NCI-H2196 (cell line): Measurements from ENCODE around the gene PLAGL2.
"Not testable (repeated sequence)": the region's sequence is repeated elsewhere in the genome, so short reads cannot be mapped to it uniquely, and the experiment has no call there.

Source experiments
- DNase-seq: peaks from one replicate; lab custom pipeline; 2025; ENCODE audit not compliant: unreplicated experiment; lab: John Stamatoyannopoulos, UW

Gene PLAGL2

DNA sequence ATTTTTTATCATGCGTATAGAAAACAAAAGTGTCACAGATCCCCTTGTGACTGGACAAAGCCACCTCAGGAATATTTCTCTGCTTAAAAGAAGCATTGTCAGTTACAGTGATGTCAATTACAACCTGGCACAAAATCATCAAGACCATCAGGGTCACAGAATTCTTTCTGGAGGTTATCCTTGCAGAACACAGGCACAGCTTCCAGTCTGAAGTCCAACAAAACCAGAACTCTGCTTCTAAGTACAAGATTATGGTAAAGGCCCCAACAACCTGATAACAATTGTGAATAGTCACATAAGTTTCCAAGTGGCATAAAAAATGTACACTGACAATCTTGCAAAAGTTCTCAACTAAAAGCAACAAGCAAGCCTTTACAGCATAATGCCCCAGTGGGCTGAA, 21.0 kb downstream of the PLAGL2 start:
- DNase-seq = no peak

GRCh38 chr20:32184961-32185603, 22.5 kb downstream of the PLAGL2 start:
- DNase-seq = no peak

DNA sequence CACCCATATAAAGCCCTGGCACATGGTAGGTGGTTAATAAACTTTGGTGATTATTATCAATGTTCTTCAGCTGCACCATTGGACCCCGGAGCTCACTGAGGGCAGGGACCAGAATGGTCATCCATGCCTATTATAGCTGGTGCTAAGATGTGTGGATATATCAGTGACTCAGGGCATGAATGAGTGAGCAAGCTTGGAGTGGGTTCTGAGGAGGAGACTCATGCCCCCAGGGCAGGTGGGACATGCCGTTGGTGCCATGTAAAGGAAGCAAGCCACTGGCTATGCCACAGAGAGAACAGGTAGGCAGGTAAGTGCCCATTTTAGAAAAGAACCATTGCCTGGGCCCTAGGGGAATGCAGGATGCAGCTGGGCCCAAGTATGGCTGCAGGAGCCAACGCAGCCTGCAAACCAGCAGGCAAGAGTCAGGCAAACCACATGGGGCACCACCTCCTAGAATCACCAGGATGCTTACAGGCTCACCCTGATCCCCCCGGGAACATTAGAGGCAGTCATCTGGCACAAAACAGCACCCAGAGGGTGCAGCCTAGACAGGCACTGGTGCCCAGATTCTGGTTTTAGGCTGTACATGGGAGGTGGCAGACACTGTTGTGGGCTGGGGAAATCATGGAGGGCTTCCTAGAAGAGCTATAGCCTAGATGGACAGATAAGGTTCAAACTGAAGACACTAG, 23.5 kb downstream of the PLAGL2 start:
- DNase-seq = no peak

DNA sequence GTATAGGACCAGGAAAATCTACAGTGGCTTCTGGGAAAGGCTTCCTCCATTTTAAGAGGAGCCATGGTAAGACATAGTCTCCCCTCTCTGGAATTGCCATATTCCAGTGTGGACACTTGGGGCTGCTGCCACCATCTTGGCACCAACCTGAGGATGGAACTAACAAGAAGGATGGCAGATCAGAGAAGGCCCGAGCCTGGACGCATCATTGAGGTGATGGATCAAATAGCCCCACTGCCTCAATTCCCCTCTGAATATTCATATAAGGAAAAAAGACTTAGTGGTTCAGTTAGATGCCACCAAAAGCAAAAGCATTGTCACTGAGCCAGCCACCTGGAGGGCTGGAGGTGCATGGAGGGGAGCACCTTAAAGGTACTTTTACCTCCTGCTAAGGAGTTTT, 25.9 kb downstream of the PLAGL2 start:
- DNase-seq = no peak

DNA sequence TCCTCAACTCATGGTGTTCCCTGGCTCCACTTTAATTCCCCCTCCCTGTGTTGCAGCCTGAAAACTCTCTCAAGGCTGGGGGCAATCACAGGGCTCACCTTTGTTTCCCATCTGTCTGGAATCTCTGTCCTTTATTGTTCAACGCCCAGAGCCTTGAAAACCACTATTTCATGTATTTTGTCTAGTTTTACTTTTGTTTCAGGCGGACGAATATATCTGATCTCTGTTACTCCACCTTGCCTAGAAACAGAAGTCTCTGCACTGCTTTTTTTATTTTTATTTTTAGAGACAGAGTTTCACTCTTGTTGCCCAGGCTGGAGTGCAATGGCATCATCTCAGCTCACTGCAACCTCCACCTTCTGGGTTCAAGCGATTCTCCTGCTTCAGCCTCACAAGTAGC, 27.6 kb downstream of the PLAGL2 start:
- DNase-seq = no peak

DNA sequence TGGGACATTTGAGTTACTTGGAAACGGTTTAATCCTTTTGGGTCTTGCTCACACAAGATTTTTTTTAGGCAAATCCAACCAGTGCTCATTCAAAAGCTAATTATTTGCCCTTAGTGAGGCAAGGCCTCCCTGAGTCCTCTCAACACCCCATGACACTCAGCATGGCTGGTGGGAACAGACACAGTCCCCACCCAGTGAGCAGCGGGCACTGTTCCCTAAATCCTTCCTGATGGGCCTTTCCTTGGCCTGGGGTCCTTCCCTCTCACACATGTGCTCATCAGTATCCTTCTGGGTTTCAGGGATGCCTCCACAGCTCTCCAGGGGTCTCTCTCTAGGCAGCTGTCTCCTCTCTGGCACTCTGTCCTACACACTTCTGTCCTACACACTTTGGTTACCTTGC, 28.0 kb downstream of the PLAGL2 start:
- DNase-seq = no peak

DNA sequence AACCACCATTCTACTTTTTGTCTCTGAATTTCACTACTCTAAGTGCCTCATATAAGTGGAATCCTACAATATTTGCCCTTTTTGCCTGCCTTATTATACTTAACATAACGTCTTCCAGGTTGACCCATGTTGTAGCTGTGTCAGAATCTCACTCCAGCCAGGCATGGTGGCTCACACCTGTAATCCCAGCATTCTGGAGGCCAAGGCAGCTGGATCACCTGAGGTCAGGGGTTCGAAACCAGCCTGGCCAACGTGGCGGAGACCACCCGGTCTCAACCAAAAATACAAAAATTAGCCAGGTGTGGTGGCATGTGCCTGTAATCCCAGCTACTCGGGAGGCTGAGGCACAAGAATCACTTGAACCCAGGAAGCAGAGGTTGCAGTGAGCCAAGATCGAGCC, 29.8 kb downstream of the PLAGL2 start:
- not testable (repeated sequence) for DNase-seq

GRCh38 chr20:32168184-32168910, 39.2 kb downstream of the PLAGL2 start:
- peak; percentile 29 for DNase-seq

- DNase-seq = no peak
These were observed 40.0 kb downstream of the PLAGL2 start for GRCh38 chr20:32167552-32167951.

GRCh38 chr20:32165836-32166545, 41.6 kb downstream of the PLAGL2 start:
- DNase-seq = no peak

DNA sequence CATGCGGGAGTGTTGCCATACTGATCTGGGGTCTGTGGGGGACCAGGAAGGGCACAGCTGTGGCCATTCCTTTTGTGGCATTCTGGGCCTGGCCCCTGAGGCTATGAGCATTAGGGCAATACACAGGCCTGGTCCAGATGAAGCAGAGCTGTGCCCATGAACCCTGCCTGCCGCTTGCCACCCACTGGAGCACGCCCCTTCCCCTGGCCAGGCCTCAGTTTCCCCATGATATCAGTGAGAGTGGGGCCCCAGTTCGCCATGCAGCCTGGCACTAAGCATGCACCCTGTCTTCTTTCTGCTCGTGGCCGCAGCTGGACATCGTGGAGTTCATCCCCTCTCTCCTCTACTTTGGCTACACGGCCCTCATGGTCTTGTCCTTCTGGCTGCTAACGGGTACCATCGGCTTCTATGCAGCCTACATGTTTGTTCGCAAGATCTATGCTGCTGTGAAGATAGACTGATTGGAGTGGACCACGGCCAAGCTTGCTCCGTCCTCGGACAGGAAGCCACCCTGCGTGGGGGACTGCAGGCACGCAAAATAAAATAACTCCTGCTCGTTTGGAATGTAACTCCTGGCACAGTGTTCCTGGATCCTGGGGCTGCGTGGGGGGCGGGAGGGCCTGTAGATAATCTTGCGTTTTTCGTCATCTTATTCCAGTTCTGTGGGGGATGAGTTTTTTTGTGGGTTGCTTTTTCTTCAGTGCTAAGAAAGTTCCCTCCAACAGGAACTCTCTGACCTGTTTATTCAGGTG, 42.4 kb downstream of the PLAGL2 start:
- no peak for DNase-seq

- DNase-seq = no peak
These were observed 43.6 kb downstream of the PLAGL2 start for GRCh38 chr20:32163951-32164350.

DNA sequence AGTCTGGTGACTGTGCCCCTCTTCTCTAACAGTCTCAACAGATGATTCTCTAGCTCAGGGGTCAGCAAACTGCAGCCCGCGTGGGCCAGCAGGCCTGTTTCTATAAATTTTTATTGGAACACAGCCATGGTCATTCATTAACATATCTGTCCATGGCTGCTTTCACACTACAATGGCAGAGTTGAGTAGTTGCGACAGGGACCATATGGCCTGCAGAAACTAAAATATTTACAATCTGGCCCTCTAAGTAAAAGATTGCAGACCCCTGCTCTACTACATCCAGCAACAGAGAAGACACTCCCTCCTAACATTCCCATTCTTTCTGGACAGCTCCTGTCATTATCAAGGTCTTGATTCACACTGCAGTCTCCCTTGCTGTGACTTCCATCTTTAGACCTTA, 45.2 kb downstream of the PLAGL2 start:
- DNase-seq = no peak

DNA sequence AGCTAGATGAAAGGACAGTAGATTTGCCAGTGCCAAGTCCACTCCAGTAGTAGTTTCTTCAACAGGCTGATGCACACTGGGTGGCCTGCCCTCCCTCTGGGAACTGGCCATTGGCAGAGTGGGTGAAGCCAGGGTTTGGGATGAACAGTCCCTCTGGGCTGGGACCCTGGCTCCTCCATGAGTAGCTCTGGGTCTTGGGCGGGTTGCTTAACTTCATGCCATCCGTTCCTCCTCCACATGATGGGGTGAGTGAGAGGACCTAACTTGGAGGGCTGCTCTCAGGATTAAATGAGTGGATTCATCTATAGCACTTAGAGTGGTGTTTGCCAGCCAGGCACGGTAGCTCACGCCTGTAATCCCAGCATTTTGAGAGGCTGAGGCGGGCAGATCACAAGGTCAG, 47.2 kb downstream of the PLAGL2 start:
- DNase-seq = no peak

DNA sequence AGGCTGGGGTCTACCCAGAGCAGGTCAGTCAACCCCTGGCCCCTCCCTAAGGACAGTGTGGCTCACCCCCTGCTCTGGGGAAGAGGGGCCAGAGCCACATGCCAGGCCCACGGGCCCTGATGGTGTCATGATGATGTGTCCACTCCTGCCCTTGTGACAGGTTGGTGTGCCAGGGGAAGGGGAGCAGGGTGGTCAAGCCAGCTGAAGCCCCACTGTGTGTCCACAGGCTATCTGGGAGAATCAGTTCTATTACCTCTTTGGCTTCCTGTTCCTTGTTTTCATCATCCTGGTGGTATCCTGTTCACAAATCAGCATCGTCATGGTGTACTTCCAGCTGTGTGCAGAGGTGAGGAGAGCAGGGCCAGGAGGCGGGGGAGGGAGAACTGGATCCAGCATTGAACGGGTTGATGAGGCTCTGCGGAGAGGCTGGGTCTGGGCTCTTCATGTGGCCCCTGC, 47.7 kb downstream of the PLAGL2 start:
- DNase-seq = no peak

DNA sequence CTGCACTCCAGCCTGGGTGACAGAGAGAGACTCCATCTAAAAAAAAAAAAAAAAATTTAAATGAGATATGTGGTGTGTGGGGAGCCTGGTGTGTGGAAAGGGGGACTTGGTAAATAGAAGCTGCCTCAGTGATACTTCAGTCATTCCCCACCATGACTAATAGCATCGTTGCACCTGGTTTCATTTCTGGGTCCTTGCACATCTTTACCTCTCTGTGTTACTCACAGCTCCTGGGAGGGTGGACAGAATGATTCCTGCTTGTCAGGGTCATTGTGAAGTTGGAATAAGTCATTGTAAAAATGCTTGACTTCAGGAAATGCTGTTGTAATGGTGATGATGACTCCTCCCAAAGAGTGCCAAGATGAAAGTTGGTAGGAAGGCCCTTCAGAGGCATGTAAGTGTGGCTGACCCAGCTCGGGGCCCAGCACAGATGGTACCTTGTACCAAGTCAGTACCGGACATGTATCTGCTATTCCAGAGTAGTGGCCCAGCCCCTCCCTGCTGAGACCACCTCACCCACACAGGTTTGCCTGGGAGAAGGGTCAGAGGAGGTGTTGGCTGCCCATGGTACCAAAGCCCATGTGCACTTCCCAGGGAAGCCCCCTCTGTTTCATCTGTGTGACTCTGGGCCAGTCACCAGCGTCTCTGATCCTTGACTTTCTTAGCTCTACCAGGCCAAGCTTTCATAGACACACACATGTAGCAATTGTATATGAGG, 48.4 kb downstream of the PLAGL2 start:
- no peak for DNase-seq

DNA sequence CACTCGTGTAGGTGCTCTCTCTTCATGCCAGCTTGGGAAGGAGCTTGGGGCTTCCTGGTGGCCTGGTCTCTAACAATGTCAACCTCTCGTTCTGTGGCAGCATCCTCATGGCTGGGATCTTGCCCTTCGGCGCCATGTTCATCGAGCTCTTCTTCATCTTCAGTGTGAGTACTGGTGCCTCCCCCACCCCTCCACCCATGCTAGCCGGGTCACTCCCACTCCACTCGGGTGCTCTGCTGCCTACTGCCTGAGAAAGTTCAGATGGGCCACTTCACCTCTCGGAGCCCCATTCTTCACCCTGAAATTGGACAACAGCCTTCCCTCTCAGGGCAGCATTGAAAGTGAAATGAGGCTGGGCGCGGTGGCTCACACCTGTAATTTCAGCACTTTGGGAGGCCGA, 49.2 kb downstream of the PLAGL2 start:
- no peak for DNase-seq

GRCh38 chr20:32157611-32158010, 49.9 kb downstream of the PLAGL2 start:
- DNase-seq = no peak

DNA sequence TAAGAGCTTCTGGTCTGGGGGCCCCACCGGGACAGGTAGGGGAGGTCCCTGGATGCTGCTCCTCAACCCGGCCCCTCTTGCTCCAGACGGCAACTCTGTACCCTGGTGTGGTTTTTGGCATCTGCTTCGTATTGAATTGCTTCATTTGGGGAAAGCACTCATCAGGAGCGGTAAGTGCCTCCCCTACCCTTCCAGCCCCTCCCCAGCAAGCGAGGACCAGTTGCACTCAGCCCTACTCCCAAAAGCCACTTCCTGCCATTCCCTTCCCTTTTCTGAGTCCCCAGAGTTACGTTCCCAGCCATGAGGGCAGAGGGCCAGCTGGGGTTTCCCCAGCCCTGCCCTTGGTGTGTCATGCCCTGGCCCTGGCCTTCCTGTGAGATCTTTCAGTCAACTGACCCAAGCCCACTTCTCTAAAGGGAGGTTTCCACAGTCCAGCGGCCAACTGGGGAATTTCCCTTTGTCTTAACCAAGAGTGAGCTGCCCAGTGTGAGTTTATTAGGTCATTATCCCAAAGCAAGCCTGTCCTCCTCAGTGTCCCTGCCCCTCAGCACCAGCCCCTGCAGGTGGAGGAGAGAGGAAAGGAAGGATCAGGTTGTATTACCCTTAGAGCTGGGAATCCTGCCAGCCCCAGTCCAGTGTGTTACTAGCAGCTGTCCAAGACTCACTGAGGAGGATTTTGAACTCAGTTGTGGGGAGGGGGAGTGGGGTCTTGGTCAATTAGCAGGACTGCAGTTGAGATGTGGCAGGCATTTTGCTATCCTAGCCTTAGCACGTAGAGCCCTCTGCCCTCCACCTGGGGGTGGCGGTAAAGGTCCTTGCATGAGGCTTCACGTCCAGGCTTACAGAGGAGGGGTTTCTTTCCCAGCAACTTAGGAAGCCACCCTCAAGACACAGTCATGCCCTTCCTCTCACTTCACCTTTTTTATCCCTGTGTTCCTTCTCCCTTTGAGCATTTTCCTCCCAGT, 52.2 kb downstream of the PLAGL2 start:
- DNase-seq = peak; percentile 97
